ENCODE data around the gene TRPM2. TPM values are rescaled to one million over a fixed set of nuclear protein-coding genes. Genes with fewer than 3 reads are reported as not detected.

TRPM2 gene
- total and polyA plus RNA-seq, 2 donors (not counting 1 experiment from before 2014, with no cell fraction given), result not detected

DNA sequence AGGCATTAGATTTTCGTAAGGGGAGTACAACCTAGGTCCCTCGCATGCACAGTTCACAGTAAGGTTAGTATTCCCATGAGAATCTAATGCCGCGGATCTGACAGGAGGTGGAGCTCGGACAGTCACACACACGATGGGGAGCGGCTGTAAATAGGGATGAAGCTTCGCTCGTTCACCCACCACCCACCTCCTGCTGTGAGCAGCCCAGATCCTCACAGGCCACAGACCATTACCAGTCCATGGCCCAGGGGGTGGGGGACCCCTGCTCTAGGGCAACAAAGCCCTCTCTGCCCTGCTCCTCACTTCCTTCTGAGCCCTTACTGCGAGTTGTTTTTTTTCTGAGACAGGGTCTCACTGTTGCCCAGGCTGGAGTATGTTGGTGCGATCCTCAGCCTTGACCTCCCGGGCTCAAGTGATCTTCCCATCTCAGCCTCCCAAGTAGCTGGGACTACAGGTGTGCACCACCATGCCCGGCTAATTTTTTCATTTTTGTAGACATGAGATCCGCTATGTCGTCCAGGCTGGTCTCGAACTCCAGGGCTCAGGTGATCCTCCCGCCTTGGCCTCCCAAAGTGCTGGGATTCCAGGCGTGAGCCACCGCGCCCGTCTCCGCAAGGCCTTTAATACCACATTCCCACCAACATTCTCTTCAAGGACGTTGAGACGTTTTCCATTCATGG lies 21.3 kb downstream of the TRPM2 start:
- no peak overlapping the region for H3K27ac ChIP-seq (ENCODE audit: insufficient read depth, low read length)
- no peaks in the 10 kb centered on the region for H4K20me1 ChIP-seq (ENCODE audit: control insufficient read depth, extremely low read depth, insufficient read depth, low read length)
- H2AFZ ChIP-seq (ENCODE audit: low read length), result no peak overlapping the region
- H3K4me1 ChIP-seq (ENCODE audit: control insufficient read depth, extremely low read depth, insufficient read depth, low read length), result no peaks in the 10 kb centered on the region
- no peaks in the 10 kb centered on the region for H3K36me3 ChIP-seq (ENCODE audit: control insufficient read depth, insufficient read depth, low read length)
- no peak overlapping the region for H3K9ac ChIP-seq (ENCODE audit: insufficient read depth, low read length)
- no peak for DNase-seq (ENCODE audit: low read depth in 2 of 2)
- no peak overlapping the region for H3K4me2 ChIP-seq (ENCODE audit: extremely low read depth, insufficient read depth, low read length)
- H3K4me3 ChIP-seq (replicated peaks in 1 of 4; ENCODE audit: control extremely low read depth in 1 of 4, insufficient read depth in 1 of 4, low read depth in 3 of 4, low read length in 4 of 4), result no peak overlapping the region
- TF ChIP-seq EZH2 (IDR thresholded peaks at IDR 0.05; ENCODE audit: low read length, missing control alignments), result no peak
- TF ChIP-seq, protein P1, sequence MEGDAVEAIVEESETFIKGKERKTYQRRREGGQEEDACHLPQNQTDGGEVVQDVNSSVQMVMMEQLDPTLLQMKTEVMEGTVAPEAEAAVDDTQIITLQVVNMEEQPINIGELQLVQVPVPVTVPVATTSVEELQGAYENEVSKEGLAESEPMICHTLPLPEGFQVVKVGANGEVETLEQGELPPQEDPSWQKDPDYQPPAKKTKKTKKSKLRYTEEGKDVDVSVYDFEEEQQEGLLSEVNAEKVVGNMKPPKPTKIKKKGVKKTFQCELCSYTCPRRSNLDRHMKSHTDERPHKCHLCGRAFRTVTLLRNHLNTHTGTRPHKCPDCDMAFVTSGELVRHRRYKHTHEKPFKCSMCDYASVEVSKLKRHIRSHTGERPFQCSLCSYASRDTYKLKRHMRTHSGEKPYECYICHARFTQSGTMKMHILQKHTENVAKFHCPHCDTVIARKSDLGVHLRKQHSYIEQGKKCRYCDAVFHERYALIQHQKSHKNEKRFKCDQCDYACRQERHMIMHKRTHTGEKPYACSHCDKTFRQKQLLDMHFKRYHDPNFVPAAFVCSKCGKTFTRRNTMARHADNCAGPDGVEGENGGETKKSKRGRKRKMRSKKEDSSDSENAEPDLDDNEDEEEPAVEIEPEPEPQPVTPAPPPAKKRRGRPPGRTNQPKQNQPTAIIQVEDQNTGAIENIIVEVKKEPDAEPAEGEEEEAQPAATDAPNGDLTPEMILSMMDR (conservative IDR thresholded peaks at IDR 0.05 in 1 of 2, IDR thresholded peaks at IDR 0.05 in 1 of 2; ENCODE audit: low read depth in 1 of 2, low read length in 2 of 2), result no peak
- no peaks in the 10 kb centered on the region for H3K27me3 ChIP-seq (ENCODE audit: control insufficient read depth, insufficient read depth, low read length)
- H3K9me3 ChIP-seq (ENCODE audit: control insufficient read depth, insufficient read depth, low read depth, low read length), result no peaks in the 10 kb centered on the region
- no peaks in the 10 kb centered on the region for H3K79me2 ChIP-seq (ENCODE audit: control insufficient read depth, insufficient read depth, low read length)

DNA sequence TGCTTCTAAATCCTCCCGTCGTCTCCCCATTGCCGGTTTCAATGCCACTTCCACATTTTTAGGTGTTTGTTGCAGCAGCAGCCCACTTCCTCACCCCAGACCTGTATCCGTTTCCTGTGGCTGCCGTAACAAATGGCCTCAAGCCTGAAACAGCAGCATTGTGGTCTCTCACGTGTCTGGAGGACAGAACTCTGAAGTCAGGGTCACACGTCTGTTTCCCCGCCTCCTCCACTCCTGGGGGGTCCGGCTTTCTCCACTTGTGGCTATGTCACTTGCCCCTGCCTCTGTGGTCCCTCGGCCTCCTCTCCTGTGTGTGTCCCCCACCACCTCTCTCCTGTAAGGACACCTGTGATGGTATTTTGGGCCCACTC lies 21.8 kb downstream of the TRPM2 start:
- Histone ChIP-seq H3K27ac (ENCODE audit: insufficient read depth, low read length) (no peak overlapping the region), H3K79me2 (ENCODE audit: control insufficient read depth, insufficient read depth, low read length) (no peaks in the 10 kb centered on the region), H3K4me3 (replicated peaks in 1 of 4; ENCODE audit: control extremely low read depth in 1 of 4, insufficient read depth in 1 of 4, low read depth in 3 of 4, low read length in 4 of 4) (no peak overlapping the region), H3K4me2 (ENCODE audit: extremely low read depth, insufficient read depth, low read length) (no peak overlapping the region), H4K20me1 (ENCODE audit: control insufficient read depth, extremely low read depth, insufficient read depth, low read length) (no peaks in the 10 kb centered on the region), H3K9me3 (ENCODE audit: control insufficient read depth, insufficient read depth, low read depth, low read length) (no peaks in the 10 kb centered on the region), H2AFZ (ENCODE audit: low read length) (no peak overlapping the region), H3K36me3 (ENCODE audit: control insufficient read depth, insufficient read depth, low read length) (no peaks in the 10 kb centered on the region), H3K9ac (ENCODE audit: insufficient read depth, low read length) (no peak overlapping the region), H3K4me1 (ENCODE audit: control insufficient read depth, extremely low read depth, insufficient read depth, low read length) (no peaks in the 10 kb centered on the region), H3K27me3 (ENCODE audit: control insufficient read depth, insufficient read depth, low read length) (no peaks in the 10 kb centered on the region)
- TF ChIP-seq EZH2 (IDR thresholded peaks at IDR 0.05; ENCODE audit: low read length, missing control alignments), result no peak
- TF ChIP-seq, protein P1 (conservative IDR thresholded peaks at IDR 0.05 in 1 of 2, IDR thresholded peaks at IDR 0.05 in 1 of 2; ENCODE audit: low read depth in 1 of 2, low read length in 2 of 2), result no peak
- DNase-seq (ENCODE audit: low read depth in 2 of 2), result no peak

DNA sequence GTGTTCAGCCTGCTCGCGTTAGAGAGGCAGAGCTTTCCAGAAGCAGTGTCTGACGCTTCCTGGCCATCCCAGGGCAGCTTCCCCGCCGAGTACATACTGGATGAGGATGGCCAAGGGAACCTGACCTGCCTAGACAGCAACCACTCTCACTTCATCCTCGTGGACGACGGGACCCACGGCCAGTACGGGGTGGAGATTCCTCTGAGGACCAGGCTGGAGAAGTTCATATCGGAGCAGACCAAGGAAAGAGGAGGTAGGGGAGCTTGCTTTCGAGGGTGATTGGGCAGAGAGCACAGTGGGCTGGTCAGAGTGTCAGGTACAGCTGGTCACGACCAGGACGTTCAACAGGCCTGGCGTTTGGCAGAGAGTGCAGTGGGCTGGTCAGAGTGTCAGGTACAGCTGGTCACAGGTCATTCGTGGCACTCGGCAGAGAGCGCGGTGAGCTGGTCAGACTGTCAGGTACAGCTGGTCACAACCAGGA lies 22.4 kb downstream of the TRPM2 start:
- no peak for DNase-seq (ENCODE audit: low read depth in 2 of 2)
- no peak overlapping the region for H3K9ac ChIP-seq (ENCODE audit: insufficient read depth, low read length)
- no peak overlapping the region for H3K27ac ChIP-seq (ENCODE audit: insufficient read depth, low read length)
- H3K4me2 ChIP-seq (ENCODE audit: extremely low read depth, insufficient read depth, low read length), result no peak overlapping the region
- no peaks in the 10 kb centered on the region for H3K79me2 ChIP-seq (ENCODE audit: control insufficient read depth, insufficient read depth, low read length)
- no peaks in the 10 kb centered on the region for H3K4me1 ChIP-seq (ENCODE audit: control insufficient read depth, extremely low read depth, insufficient read depth, low read length)
- H3K4me3 ChIP-seq (replicated peaks in 1 of 4; ENCODE audit: control extremely low read depth in 1 of 4, insufficient read depth in 1 of 4, low read depth in 3 of 4, low read length in 4 of 4), result no peak overlapping the region
- H4K20me1 ChIP-seq (ENCODE audit: control insufficient read depth, extremely low read depth, insufficient read depth, low read length), result no peaks in the 10 kb centered on the region
- no peak overlapping the region for H2AFZ ChIP-seq (ENCODE audit: low read length)
- H3K27me3 ChIP-seq (ENCODE audit: control insufficient read depth, insufficient read depth, low read length), result no peaks in the 10 kb centered on the region
- no peaks in the 10 kb centered on the region for H3K36me3 ChIP-seq (ENCODE audit: control insufficient read depth, insufficient read depth, low read length)
- H3K9me3 ChIP-seq (ENCODE audit: control insufficient read depth, insufficient read depth, low read depth, low read length), result no peaks in the 10 kb centered on the region
- TF ChIP-seq, protein P1 (conservative IDR thresholded peaks at IDR 0.05 in 1 of 2, IDR thresholded peaks at IDR 0.05 in 1 of 2; ENCODE audit: low read depth in 1 of 2, low read length in 2 of 2), result no peak
- no peak for TF ChIP-seq EZH2 (IDR thresholded peaks at IDR 0.05; ENCODE audit: low read length, missing control alignments)
